Cerebellar nuclear complex (tissue), 1 donor: Measurements from ENCODE around the gene SCO1.

Experiments
- DNase-seq, 2 experiments: peaks; one replicate each; lab custom pipeline; 2025; lab: John Stamatoyannopoulos, UW

Gene SCO1

GRCh38 chr17:10652984-10653659, 44.2 kb downstream of the SCO1 start:
- DNase-seq, result no peak

- DNase-seq, result no peak
These were observed 45.4 kb downstream of the SCO1 start for GRCh38 chr17:10651927-10652326.

- no peak for DNase-seq
These were observed 47.7 kb downstream of the SCO1 start for GRCh38 chr17:10649602-10650001.

- DNase-seq, result no peak
These were observed 48.4 kb downstream of the SCO1 start for GRCh38 chr17:10648956-10649355.

- DNase-seq, result no peak
These were observed 49.0 kb downstream of the SCO1 start for GRCh38 chr17:10648381-10648780.

GRCh38 chr17:10646392-10646990, 50.8 kb downstream of the SCO1 start:
- no peak for DNase-seq

GRCh38 chr17:10640475-10640874, 56.9 kb downstream of the SCO1 start:
- no peak for DNase-seq

- no peak for DNase-seq
These were observed 59.2 kb downstream of the SCO1 start for GRCh38 chr17:10638151-10638550.

GRCh38 chr17:10635290-10635689, 62.0 kb downstream of the SCO1 start:
- no peak for DNase-seq

- no peak for DNase-seq
These were observed 63.5 kb downstream of the SCO1 start for GRCh38 chr17:10633738-10634379.

GRCh38 chr17:10631701-10632100, 65.6 kb downstream of the SCO1 start:
- no peak for DNase-seq

- no peak for DNase-seq
These were observed 66.2 kb downstream of the SCO1 start for GRCh38 chr17:10631048-10631700.

GRCh38 chr17:10629706-10630105, 67.6 kb downstream of the SCO1 start:
- no peak for DNase-seq

GRCh38 chr17:10628756-10629155, 68.6 kb downstream of the SCO1 start:
- no peak for DNase-seq

GRCh38 chr17:10626390-10626789, 70.9 kb downstream of the SCO1 start:
- no peak for DNase-seq

GRCh38 chr17:10624969-10625368, 72.4 kb downstream of the SCO1 start:
- DNase-seq, result no peak

- no peak for DNase-seq
These were observed 73.5 kb downstream of the SCO1 start for GRCh38 chr17:10623737-10624338.

GRCh38 chr17:10622617-10623485, 74.5 kb downstream of the SCO1 start:
- DNase-seq, result no peak
